Upper lobe of right lung (tissue), 1 donor: Measurements from ENCODE around the gene UBAC2. TPM values are rescaled to one million over a fixed set of nuclear protein-coding genes. Genes with fewer than 3 reads are reported as not detected.

Experiments
- ATAC-seq: fragments of 200-7000 bp; cut with Tn5 transposase; one replicate; pipeline ENCODE4 v1.9.1; 2020; ENCODE audit warnings: mild to moderate bottlenecking, moderate library complexity
- DNase-seq: peaks from one replicate; pipeline ENCODE4 v3.0.0-alpha.2; 2020
- H3K27ac ChIP-seq: fragments of 200-600 bp; one replicate; pipeline ENCODE4 v1.8.0; 2022
- H3K27me3 ChIP-seq: fragments of 200-600 bp; one replicate; pipeline ENCODE4 v1.8.0; 2022; ENCODE audit warnings: mild to moderate bottlenecking
- H3K36me3 ChIP-seq: fragments of 200-600 bp; one replicate; pipeline ENCODE4 v1.8.0; 2022
- H3K4me1 ChIP-seq: fragments of 200-600 bp; one replicate; pipeline ENCODE4 v1.8.0; 2022
- H3K4me3 ChIP-seq: fragments of 200-600 bp; one replicate; pipeline ENCODE4 v1.8.0; 2022; ENCODE audit warnings: mild to moderate bottlenecking
- H3K9me3 ChIP-seq: fragments of 200-600 bp; one replicate; pipeline ENCODE4 v1.8.0; 2022
- CTCF ChIP-seq: fragments of 200-600 bp; IDR thresholded peaks from one replicate; pipeline ENCODE4 v1.8.0; 2022; ENCODE audit warnings: antibody characterized with exemption
- intact Hi-C: fragments of 100-400 bp; cut with DNase I; formaldehyde crosslinking; loops from one replicate; pipeline ENCODE4 v1.11.0; 2022
- total RNA-seq: library from RNA; stranded (reverse); fragmentation: NEBNext Ultra II Directional; extraction: Animal tissue kit (Norgen Biotek cat#: 25700); gene quantifications from one replicate; pipeline ENCODE4 v1.2.1, GENCODE V29; 2021
- donor health status: DM: no; HTN: yes; CAD: no; lungs with severe emphysema.

Gene UBAC2
- total RNA-seq, 1 donor from 2014 or later: 50.2 TPM

GRCh38 chr13:99418103-99418842 lies 217.6 kb downstream of the UBAC2 start:
- intact Hi-C loops: no loop called here

GRCh38 chr13:99418843-99419140 lies 218.1 kb downstream of the UBAC2 start:
- TF ChIP-seq CTCF: no peak
- intact Hi-C loops: no loop called here

More at GRCh38 chr13:99418103-99418842, 217.6 kb downstream of the UBAC2 start:
- Histone ChIP-seq H3K36me3 (no peaks in the 10 kb centered on the region), H3K9me3 (no peaks in the 10 kb centered on the region), H3K4me1 (no peaks in the 10 kb centered on the region), H3K4me3 (no peak overlapping the region), H3K27ac (no peak overlapping the region), H3K27me3 (no peaks in the 10 kb centered on the region)
- TF ChIP-seq CTCF: no peak
- ATAC-seq (no peak), DNase-seq (peak; percentile 57)

GRCh38 chr13:99419591-99420243 lies 219.1 kb downstream of the UBAC2 start:
- ATAC-seq (no peak), DNase-seq (peak; percentile 16)
- intact Hi-C loops: no loop called here
- Histone ChIP-seq H3K4me3 (no peak overlapping the region), H3K9me3 (no peaks in the 10 kb centered on the region), H3K36me3 (no peaks in the 10 kb centered on the region), H3K27me3 (no peaks in the 10 kb centered on the region), H3K27ac (no peak overlapping the region), H3K4me1 (no peaks in the 10 kb centered on the region)
- TF ChIP-seq CTCF: no peak

More at GRCh38 chr13:99418843-99419140, 218.1 kb downstream of the UBAC2 start:
- no peak overlapping the region for H3K27ac ChIP-seq
- H3K4me1 ChIP-seq: no peaks in the 10 kb centered on the region
- H3K9me3 ChIP-seq: no peaks in the 10 kb centered on the region
- H3K4me3 ChIP-seq: no peak overlapping the region
- no peaks in the 10 kb centered on the region for H3K27me3 ChIP-seq
- DNase-seq (peak; percentile 20), ATAC-seq (no peak)
- H3K36me3 ChIP-seq: no peaks in the 10 kb centered on the region

- Histone ChIP-seq H3K36me3 (no peaks in the 10 kb centered on the region), H3K4me3 (no peak overlapping the region), H3K9me3 (no peaks in the 10 kb centered on the region), H3K27ac (no peak overlapping the region), H3K4me1 (peaks cover 9% of the 10 kb centered on the region), H3K27me3 (no peaks in the 10 kb centered on the region)
- DNase-seq: peak; percentile 34
- no peak for TF ChIP-seq CTCF
- no peak for ATAC-seq
- intact Hi-C loops: no loop called here
Measured at GRCh38 chr13:99421271-99421670, 220.6 kb downstream of the UBAC2 start.

- intact Hi-C loops: no loop called here
- Histone ChIP-seq H3K4me3 (no peak overlapping the region), H3K9me3 (no peaks in the 10 kb centered on the region), H3K27ac (no peak overlapping the region), H3K36me3 (no peaks in the 10 kb centered on the region), H3K4me1 (peaks cover 9% of the 10 kb centered on the region), H3K27me3 (no peaks in the 10 kb centered on the region)
- TF ChIP-seq CTCF: no peak
- ATAC-seq: no peak
- peak; percentile 30 for DNase-seq
Measured at GRCh38 chr13:99421758-99422585, 221.3 kb downstream of the UBAC2 start.
